ENCODE results near the gene GPR63. TPM values are rescaled to one million over a fixed set of nuclear protein-coding genes. Genes with fewer than 3 reads are reported as not detected.

The GPR63 gene
- total and polyA plus RNA-seq, 11 donors = 0.14 to 2.7 (median 0.75) TPM

DNA sequence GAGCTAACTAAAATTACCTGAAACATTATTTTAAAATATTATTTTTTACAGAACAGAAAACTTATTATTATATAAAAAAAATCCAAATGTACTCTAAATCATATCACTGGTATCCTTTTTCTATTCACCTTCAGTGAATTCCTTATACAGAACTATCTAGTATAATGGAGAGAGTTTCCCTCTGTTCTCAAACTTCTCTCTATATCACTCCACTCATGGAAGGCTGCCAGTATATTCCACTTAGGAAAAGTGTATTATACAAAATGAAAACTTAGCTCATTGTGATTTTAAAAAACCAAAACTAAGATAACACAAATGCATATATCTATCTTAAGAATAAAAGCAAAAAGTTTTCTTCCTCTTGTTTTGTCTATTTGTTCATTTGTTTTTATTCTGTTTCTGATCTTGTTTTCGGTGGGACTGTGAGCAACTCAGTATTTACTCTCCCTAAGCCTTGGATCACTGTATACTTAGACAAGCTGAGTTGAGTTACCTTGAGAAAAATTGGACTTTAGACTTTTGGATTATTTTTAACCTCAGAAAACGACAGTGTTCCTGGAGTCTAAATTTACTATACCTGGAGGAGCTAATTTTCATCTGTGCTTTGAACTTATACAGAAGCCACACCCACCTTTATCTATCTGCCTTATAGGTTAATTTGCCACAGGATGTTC, 61.4 kb downstream of the GPR63 start:
- Histone ChIP-seq H3K27me3 (no peaks in the 10 kb centered on the region), H3K4me3 (no peak overlapping the region), H3K36me3 (no peaks in the 10 kb centered on the region), H3K27ac (no peak overlapping the region), H3K4me1 (no peaks in the 10 kb centered on the region), H3K9me3 (peaks cover 0 to 7% (median 0%) of the 10 kb centered on the region in 12 donors)
- intact Hi-C loops (cut with DNase I) = no loop called here
- ATAC-seq = no peak
- no peak for DNase-seq
- 38 to 63% (median 55%) methylated on average over 2 of the region's 2 CpGs for WGBS, 4 donors
- TF ChIP-seq, protein P1, sequence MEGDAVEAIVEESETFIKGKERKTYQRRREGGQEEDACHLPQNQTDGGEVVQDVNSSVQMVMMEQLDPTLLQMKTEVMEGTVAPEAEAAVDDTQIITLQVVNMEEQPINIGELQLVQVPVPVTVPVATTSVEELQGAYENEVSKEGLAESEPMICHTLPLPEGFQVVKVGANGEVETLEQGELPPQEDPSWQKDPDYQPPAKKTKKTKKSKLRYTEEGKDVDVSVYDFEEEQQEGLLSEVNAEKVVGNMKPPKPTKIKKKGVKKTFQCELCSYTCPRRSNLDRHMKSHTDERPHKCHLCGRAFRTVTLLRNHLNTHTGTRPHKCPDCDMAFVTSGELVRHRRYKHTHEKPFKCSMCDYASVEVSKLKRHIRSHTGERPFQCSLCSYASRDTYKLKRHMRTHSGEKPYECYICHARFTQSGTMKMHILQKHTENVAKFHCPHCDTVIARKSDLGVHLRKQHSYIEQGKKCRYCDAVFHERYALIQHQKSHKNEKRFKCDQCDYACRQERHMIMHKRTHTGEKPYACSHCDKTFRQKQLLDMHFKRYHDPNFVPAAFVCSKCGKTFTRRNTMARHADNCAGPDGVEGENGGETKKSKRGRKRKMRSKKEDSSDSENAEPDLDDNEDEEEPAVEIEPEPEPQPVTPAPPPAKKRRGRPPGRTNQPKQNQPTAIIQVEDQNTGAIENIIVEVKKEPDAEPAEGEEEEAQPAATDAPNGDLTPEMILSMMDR (IDR thresholded peaks at IDR 0.05) = no peak
- no peak for TF ChIP-seq POLR2A (IDR thresholded peaks at IDR 0.05)

DNA sequence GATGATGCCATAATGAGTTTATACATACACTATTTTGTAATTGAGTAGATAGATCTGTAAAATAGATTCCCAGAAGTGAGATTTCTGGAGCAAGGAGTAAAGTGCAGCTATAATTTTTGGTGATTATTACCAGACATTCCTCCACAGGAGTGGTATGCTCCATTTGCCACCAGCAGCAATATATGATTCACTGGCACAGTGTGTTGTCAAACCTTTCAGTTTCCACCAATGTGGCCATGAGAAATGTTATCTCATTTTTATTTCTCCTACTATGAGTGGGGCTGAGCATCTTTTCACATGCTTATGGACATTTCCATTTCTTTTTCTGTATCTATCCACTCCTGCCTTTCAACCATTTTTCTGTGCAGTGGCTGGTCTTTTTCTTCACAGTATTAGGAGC, 70.5 kb downstream of the GPR63 start:
- DNase-seq (no peak), ATAC-seq (no peak)
- Histone ChIP-seq H3K27ac (no peak overlapping the region), H3K4me3 (no peak overlapping the region), H3K4me1 (no peaks in the 10 kb centered on the region), H3K9me3 (peaks cover 0 to 6% (median 0%) of the 10 kb centered on the region in 12 donors), H3K36me3 (no peaks in the 10 kb centered on the region), H3K27me3 (no peaks in the 10 kb centered on the region)
- TF ChIP-seq, protein P1 (IDR thresholded peaks at IDR 0.05) = no peak
- TF ChIP-seq POLR2A (IDR thresholded peaks at IDR 0.05) = no peak
- intact Hi-C loops (cut with DNase I) = loop anchor here in 2 of 10 donors (10.0 kb wide), 2 partner anchors 142 to 222 kb away; no protein-coding TSS in a partner anchor

DNA sequence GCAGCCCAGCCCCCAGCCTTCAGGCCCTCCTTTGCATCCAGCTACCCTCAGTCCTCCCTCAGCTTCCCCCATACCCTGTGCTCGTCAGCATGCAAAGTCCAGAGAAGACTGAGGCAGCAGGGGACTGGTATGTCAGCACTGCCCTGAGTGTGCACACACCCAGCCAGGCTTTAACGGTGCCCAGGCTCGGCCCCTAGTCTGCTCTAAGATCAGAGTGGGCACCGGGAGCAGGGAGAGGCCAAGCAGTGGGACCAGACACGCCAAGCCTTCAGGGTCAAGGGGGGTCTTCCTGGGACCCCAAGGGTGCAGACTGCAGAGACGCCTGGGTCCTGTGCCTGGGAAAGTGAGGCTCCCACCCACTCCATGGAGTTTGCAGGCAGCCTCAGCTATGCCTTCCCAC, 74.7 kb downstream of the GPR63 start:
- intact Hi-C loops (cut with DNase I) = loop anchor here in 3 of 10 donors (5.0 to 10.0 kb wide), 3 partner anchors 135 to 218 kb away; no protein-coding TSS in a partner anchor
- WGBS, 4 donors = 78 to 84% (median 82%) methylated on average over 6 of the region's 6 CpGs
- Histone ChIP-seq H3K4me1 (no peaks in the 10 kb centered on the region), H3K27ac (no peak overlapping the region), H3K36me3 (no peaks in the 10 kb centered on the region), H3K27me3 (no peaks in the 10 kb centered on the region), H3K9me3 (no peaks in the 10 kb centered on the region), H3K4me3 (no peak overlapping the region)
- TF ChIP-seq POLR2A (IDR thresholded peaks at IDR 0.05) = no peak
- TF ChIP-seq, protein P1 (IDR thresholded peaks at IDR 0.05) = no peak
- ATAC-seq (no peak), DNase-seq (no peak)

DNA sequence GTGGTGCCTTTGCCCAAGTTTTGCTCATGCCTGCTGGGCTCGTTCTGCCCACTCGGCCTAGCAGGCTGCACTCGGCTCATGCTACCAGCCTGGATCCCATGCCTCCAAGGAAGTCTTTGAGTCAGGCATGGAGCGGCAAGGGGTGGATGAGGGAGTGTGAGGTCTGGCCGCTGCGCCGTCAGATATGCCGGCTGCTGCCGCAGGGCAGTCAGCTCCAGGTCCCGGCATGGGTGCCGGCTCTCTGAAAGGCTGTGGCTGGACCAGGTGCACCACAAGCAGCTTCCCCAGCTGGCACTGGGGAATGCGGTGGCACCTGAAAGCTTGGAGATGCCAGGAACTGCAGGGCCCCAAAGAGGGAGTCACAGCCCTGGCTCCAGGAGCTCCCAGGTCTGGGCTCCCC, 75.5 kb downstream of the GPR63 start:
- H3K4me1 ChIP-seq = no peaks in the 10 kb centered on the region
- no peaks in the 10 kb centered on the region for H3K36me3 ChIP-seq
- H3K27me3 ChIP-seq = no peaks in the 10 kb centered on the region
- 82 to 89% (median 85%) methylated on average over 7 to 12 of the region's 12 CpGs for WGBS, 4 donors
- H3K27ac ChIP-seq = no peak overlapping the region
- no peak for TF ChIP-seq POLR2A (IDR thresholded peaks at IDR 0.05)
- TF ChIP-seq, protein P1 (IDR thresholded peaks at IDR 0.05) = no peak
- no peak overlapping the region for H3K4me3 ChIP-seq
- no peaks in the 10 kb centered on the region for H3K9me3 ChIP-seq
- ATAC-seq (no peak), DNase-seq (no peak)
- intact Hi-C loops (cut with DNase I) = loop anchor here in 3 of 10 donors (5.0 to 10.0 kb wide), 3 partner anchors 134 to 217 kb away; no protein-coding TSS in a partner anchor
